GM04504 (cell line): Measurements from ENCODE around the gene ARHGAP32.
"Not testable (repeated sequence)": the region's sequence is repeated elsewhere in the genome, so short reads cannot be mapped to it uniquely, and the experiment has no call there.

Experiments used
- DNase-seq: peaks from one replicate; pipeline ENCODE4 v3.0.0-alpha.2; 2012; ENCODE audit warnings: low read depth

The ARHGAP32 gene

GRCh38 chr11:128933481-128934178 lies 258.5 kb downstream of the ARHGAP32 start:
- DNase-seq: no peak

- DNase-seq: no peak
Measured at GRCh38 chr11:128931668-128932067, 260.5 kb downstream of the ARHGAP32 start.

- no peak for DNase-seq
Measured at GRCh38 chr11:128931066-128931465, 261.1 kb downstream of the ARHGAP32 start.

DNA sequence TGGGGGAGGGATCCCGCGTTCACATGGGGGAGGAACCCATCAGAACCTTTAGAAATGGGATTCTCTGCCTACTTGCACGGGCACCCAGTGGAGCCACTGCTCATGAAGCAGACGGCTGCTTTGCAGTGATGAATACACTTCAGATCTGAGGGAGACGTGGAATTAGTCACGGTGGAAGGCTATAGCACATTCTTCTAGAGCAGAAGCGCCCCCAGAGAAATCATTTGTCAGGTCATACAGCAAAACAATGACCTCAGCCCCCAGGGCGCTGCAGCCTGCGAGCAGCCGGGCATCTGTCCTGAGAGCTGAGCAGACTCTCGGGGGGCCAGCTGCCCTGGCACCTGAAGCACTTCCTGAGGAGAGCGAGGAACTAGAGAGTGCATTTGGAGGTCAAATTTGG lies 262.1 kb downstream of the ARHGAP32 start:
- no peak for DNase-seq

GRCh38 chr11:128929468-128929867 lies 262.7 kb downstream of the ARHGAP32 start:
- no peak for DNase-seq

- no peak for DNase-seq
Measured at GRCh38 chr11:128928400-128928799, 263.7 kb downstream of the ARHGAP32 start.

DNA sequence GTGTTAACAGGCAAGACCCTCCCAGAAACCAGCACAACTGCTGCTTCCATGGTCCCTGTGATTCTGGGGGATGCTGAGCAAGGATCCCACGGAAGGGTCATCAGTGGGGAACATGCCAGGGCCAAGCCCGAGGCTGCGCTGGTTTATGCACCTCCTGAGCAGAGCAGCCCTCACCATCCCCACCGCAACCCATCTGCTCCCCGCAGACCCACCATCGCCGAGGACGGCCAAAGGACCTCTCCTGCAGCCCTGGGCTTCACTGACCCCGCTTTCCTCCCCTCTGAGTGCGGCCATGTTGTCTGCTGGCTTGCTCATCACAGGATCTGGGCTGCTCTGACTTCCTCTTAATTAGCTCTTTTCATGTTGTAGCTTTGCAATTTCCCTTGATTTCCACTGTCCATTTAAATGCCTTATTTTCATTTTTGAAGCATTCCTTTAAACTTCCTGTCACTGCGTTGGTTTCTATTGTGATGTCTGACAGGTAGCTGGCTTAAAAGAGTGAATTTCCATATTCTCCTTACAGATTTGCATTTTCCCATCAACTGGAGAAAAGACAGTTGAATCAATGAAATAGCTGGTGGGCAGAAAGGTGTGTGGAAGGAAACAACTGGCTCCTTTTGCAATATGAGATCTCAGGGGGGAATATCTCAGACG lies 264.3 kb downstream of the ARHGAP32 start:
- DNase-seq: no peak

DNA sequence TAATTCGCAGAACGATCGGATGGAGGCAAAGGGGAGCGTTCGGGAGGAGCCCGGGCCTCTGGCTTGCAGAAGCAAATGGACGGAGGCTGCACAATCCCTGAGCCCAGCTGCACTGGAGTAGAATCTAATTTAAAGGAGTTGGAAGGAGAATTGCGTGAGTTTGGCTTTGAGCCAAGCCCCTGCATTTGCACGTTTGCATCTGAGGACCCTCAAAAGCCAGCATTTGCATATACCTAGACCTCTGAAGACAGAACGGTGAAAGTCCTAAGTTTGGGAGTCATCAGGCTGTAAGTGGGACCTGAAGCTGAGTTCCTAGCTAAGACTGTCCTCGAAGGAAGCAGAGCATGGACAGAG lies 265.0 kb downstream of the ARHGAP32 start:
- no peak for DNase-seq

DNA sequence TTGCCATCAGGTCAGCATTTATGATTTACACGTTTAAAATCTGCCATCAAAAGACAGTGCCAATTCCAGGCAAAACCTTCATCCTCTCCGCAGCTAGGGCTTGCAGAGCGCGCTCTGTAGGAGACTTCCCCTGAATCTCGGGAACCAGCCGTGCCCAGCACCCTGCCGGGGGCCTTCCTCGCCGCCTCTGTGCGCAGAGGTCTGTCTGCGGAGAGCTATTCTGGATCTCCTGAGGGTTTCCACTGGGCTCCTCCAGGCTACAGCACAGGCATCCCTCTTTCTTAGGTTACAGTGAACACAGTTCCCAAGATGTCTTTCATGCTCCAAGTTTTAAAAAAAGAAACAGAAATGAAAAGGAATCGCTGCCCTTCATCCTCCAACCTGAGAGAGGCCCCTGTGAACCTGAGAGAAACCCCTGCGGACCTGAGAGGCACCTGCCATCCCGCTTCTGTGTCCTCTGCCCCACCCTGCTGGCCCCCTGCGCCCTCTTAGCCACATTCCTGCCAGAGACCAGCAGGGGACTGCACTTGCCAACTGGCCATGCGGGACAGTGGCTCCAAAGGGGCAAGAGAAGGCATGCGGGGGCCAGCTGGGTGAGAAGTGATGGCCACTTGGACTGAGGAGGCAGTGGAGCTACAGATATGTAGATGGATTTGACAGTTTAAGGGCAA lies 265.6 kb downstream of the ARHGAP32 start:
- DNase-seq: no peak

DNA sequence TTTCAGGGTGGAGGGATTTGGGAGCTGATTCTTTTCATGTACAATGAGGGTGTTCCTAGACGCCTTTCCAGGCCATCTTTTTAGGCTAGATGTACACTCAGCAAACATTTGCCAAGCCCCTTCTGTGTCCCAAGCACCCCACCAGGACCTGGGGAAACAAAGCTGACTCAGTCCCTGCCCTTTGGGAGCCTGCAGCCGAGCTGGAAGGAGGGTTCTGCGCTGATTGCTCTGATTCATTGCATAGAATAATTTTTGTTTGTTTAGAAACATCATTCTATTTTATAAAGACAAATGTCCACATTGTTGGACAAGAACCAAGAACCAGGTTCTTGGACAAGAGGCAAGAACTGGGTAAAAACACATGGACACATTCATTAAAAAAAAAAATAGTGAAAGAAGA lies 266.1 kb downstream of the ARHGAP32 start:
- DNase-seq: no peak

DNA sequence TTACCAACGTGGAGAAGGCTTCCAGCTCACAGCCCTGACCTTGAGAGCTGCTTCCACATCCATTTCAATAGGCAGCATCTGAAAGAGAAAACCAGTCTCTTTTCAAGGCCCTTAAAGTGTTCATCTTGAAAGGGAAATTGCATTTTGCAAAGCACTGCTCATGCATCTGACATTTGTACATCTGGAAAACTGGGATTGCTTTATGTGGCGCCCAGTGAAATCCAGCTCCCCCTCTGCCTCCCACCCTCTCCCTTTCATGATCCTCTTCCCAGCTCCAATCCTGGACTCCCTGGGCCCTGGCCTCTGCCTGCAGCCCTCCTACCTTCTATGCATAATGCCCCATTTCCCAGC lies 266.9 kb downstream of the ARHGAP32 start:
- no peak for DNase-seq

DNA sequence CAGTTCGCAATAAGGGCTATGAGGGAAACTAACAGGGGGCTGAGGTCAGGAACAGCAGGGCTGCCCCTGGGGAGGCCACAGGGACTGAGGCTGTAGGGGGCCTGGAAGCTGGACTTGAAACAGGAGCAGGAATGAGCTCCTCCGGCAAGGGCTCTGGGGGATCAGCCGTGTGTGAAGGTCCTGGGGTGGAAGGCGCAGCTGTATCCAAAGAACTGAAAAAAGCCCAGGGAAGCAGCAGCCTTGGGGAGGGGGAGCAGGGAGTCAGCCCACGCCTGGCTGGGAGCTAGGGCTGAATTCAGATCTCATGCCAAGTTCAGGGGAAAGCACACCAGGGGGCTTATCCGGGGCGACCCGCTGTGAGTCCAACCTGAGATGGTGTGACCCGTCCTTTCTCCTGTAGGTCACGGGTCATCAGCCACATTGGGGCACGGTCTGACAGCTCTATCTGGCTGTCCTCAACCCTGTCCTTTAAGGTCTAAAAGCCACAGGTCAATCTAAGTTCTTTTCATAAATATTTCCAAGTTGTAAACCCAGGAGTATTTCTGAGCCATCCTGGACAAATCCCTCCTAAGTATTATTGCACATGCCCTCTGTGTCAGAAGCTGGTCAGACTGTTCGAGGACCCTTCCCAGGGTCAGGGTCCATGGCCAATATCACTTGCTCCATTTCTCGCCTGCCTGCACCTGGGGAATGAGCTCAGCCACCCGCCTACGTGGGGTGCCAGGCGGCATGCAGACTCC lies 267.4 kb downstream of the ARHGAP32 start:
- no peak for DNase-seq

DNA sequence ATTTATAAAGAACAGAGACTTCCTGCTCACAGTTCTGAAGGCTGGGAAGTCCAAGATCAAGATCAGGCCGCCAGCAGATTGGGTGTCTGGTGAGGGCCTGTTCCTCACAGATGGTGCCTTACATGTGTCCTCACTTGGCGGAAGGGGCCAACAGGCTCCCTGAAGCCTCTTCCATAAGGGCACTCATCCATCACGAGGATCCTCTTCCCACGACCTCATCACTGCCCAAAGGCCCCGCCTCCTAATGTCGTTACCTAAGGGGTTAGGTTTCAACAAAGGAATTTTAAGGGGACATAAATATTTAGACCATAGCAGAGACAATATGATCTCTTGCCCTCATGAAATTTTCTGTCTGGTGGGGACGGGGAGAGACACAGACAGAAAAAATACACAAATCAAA lies 268.0 kb downstream of the ARHGAP32 start:
- no peak for DNase-seq

- no peak for DNase-seq
Measured at GRCh38 chr11:128921793-128922192, 270.3 kb downstream of the ARHGAP32 start.

DNA sequence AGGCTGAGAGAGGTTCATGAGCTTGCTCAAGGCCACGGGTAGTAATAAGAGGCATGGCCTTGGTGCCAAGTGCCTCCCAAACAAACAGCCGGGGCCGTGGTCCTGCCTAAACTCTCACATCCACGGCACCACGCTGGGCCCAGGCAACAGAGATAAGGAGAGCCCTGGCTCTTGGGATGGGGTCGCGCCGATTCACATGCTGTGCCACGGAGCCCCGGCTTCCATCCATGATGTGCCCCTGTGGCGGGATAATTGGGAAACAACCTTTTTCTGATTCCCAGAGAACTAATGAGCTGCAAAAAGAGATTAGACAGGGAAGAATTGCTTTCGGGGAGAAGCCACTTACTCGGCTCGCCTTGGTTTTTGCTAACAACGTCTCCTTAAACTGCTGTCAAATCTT lies 271.5 kb downstream of the ARHGAP32 start:
- no peak for DNase-seq

DNA sequence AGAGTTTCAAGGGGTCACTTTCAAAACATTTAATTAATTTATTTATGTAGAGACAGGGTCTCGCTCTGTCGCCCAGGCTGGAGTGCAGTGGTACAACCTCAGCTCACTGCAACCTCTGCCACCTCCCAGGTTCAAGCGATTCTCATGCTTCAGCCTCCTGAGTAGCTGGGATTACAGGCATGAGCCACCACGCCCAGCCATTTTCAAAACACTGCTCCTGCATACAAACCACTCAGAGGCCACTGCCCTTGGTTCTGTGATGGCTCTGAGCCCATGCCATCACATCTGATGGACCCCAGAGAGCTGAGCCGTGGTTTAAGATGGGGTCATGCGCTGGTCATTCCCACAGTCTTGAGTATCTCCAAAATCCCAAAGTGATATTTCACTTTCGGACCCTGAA lies 272.5 kb downstream of the ARHGAP32 start:
- not testable (repeated sequence) for DNase-seq

DNA sequence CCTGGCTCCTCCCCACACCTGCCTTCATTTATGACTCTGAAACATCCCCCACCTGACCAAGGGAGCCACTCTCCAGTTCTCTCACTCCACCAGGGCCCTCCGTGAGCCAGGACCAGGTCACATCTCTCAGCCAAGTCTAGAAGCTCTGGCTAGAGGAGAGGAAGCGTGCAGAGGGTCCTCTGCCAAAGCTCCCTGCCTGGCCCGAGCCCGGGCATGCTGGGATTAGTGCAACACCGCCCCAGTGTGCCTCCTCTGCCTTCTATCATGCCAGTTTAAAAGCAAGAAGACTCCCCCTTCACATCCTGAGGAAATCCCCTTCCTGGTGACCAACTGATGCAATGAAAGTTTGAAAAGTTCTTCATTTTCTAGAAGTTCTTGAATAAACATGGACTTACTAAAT lies 272.9 kb downstream of the ARHGAP32 start:
- no peak for DNase-seq

DNA sequence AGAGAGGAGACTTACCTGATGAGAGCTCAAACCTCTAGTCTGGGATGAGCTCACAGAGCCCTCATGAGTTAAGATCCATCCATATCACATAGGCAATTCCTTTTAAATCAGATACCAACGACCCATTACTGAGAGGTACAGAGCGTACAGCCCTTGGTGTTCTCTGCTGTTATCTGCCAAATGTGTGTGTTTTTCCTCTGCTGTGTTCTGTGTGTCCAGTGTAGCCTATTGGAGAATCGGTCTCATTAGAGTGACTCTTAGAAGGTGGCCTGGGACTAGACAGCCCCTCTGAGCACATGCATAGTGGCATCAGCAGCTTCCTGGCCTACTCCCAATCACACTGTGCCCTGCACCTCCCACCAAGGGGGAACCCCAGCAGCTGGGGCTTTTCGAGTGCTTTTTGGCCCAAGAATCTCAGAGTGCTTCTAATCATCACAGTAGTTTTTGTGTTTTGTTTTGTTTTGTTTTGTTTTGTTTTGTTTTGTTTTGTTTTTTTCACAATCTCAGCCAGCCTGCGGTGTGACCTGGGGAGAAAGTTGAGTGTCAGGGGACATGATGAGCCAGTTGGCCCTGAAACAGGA lies 274.9 kb downstream of the ARHGAP32 start:
- no peak for DNase-seq

GRCh38 chr11:128916681-128917080 lies 275.4 kb downstream of the ARHGAP32 start:
- no peak for DNase-seq

DNA sequence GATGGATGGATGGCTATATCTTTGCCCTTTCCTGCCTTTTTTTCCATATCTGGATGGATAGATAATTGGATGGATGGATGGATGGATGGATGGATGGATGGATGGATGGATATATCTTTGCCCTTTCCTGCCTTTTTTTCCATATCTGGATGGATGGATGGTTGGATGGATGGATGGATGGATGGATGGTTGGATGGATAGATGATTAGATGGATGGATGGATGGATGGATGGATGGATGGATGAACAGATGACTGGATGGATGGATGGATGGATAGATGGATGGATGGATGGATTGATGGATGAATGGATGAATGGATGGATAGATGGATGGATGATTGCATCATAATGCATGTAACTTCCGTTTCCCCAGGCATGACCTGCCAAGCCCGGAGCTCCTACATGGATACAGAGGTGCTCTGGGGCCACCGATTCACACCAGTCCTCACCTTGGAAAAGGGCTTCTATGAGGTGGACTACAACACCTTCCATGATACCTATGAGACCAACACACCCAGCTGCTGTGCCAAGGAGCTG lies 276.0 kb downstream of the ARHGAP32 start:
- no peak for DNase-seq

DNA sequence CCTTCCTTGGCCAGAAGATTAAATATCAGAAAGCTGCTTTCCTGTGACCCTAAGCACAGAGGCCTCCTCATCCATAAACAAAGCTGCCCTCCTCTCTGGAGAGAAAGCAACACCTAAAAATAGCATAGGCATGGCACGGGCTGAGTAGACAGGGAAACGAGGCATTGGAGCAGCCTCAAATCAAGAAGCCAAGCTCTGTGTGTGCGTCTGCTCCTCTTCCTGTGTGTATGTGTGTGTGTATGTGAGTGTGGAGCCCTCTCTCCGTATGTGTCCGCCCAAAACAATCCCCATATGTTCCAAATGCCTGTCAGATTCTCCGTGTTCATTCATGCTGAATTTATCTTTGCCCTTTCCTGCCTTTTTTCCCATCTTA lies 277.0 kb downstream of the ARHGAP32 start:
- DNase-seq: no peak
